ENCODE data around the gene SGCE. TPM values are rescaled to one million over a fixed set of nuclear protein-coding genes. Genes with fewer than 3 reads are reported as not detected.

SGCE gene
- total and polyA plus RNA-seq, 4 donors: 42.2 to 105 (median 78.4) TPM

- 98% methylated on average over 18 of the region's 18 CpGs for WGBS, 2 donors
- H3K4me3 ChIP-seq (ENCODE audit: low read length in 2 of 2): no peak overlapping the region
- H3K27ac ChIP-seq (ENCODE audit: low read depth in 1 of 2, low read length in 2 of 2): no peak overlapping the region
- no peaks in the 10 kb centered on the region for H3K9me3 ChIP-seq (ENCODE audit: control insufficient read depth, low read length)
- no peaks in the 10 kb centered on the region for H3K4me1 ChIP-seq (ENCODE audit: control insufficient read depth in 1 of 2, insufficient read depth in 2 of 2, low read length in 2 of 2)
- DNase-seq: no peak
- no peak for ATAC-seq (ENCODE audit: low FRiP score)
- no peaks in the 10 kb centered on the region for H3K36me3 ChIP-seq (ENCODE audit: control insufficient read depth in 1 of 2, insufficient read depth in 2 of 2, low read length in 1 of 2)
- intact Hi-C loops (cut with DNase I): no loop called here
- no peaks in the 10 kb centered on the region for H3K27me3 ChIP-seq (ENCODE audit: control insufficient read depth in 1 of 2, insufficient read depth in 2 of 2, low read length in 1 of 2)
Observed at GRCh38 chr7:94665426-94665825, 9.5 kb upstream of the SGCE start.

GRCh38 chr7:94664023-94664422, 8.1 kb upstream of the SGCE start:
- no peak overlapping the region for H3K4me3 ChIP-seq (ENCODE audit: low read length in 2 of 2)
- no peak for ATAC-seq (ENCODE audit: low FRiP score)
- H3K4me1 ChIP-seq (ENCODE audit: control insufficient read depth in 1 of 2, insufficient read depth in 2 of 2, low read length in 2 of 2): no peaks in the 10 kb centered on the region
- no peak for DNase-seq
- H3K27me3 ChIP-seq (ENCODE audit: control insufficient read depth in 1 of 2, insufficient read depth in 2 of 2, low read length in 1 of 2): no peaks in the 10 kb centered on the region
- intact Hi-C loops (cut with DNase I): no loop called here
- H3K9me3 ChIP-seq (ENCODE audit: control insufficient read depth, low read length): no peaks in the 10 kb centered on the region
- no peaks in the 10 kb centered on the region for H3K36me3 ChIP-seq (ENCODE audit: control insufficient read depth in 1 of 2, insufficient read depth in 2 of 2, low read length in 1 of 2)
- no peak overlapping the region for H3K27ac ChIP-seq (ENCODE audit: low read depth in 1 of 2, low read length in 2 of 2)
- WGBS, 2 donors: 98% methylated on average over 23 of the region's 23 CpGs

- Histone ChIP-seq H3K36me3 (ENCODE audit: control insufficient read depth in 1 of 2, insufficient read depth in 2 of 2, low read length in 1 of 2) (no peaks in the 10 kb centered on the region), H3K9me3 (ENCODE audit: control insufficient read depth, low read length) (no peaks in the 10 kb centered on the region), H3K4me3 (ENCODE audit: low read length in 2 of 2) (no peak overlapping the region), H3K4me1 (ENCODE audit: control insufficient read depth in 1 of 2, insufficient read depth in 2 of 2, low read length in 2 of 2) (no peaks in the 10 kb centered on the region), H3K27ac (ENCODE audit: low read depth in 1 of 2, low read length in 2 of 2) (no peak overlapping the region), H3K27me3 (ENCODE audit: control insufficient read depth in 1 of 2, insufficient read depth in 2 of 2, low read length in 1 of 2) (no peaks in the 10 kb centered on the region)
- 71 to 81% methylated on average over 1 of the region's 1 CpG for WGBS, 2 donors
- intact Hi-C loops (cut with DNase I): no loop called here
- no peak for ATAC-seq (ENCODE audit: low FRiP score)
- DNase-seq: no peak
Observed at GRCh38 chr7:94662548-94662947, 6.6 kb upstream of the SGCE start.

GRCh38 chr7:94660006-94660405, 4.1 kb upstream of the SGCE start:
- no peaks in the 10 kb centered on the region for H3K9me3 ChIP-seq (ENCODE audit: control insufficient read depth, low read length)
- H3K27me3 ChIP-seq (ENCODE audit: control insufficient read depth in 1 of 2, insufficient read depth in 2 of 2, low read length in 1 of 2): no peaks in the 10 kb centered on the region
- intact Hi-C loops (cut with DNase I): no loop called here
- H3K4me1 ChIP-seq (ENCODE audit: control insufficient read depth in 1 of 2, insufficient read depth in 2 of 2, low read length in 2 of 2): no peaks in the 10 kb centered on the region
- no peak overlapping the region for H3K27ac ChIP-seq (ENCODE audit: low read depth in 1 of 2, low read length in 2 of 2)
- no peaks in the 10 kb centered on the region for H3K36me3 ChIP-seq (ENCODE audit: control insufficient read depth in 1 of 2, insufficient read depth in 2 of 2, low read length in 1 of 2)
- ATAC-seq (ENCODE audit: low FRiP score): no peak
- DNase-seq: no peak
- H3K4me3 ChIP-seq (ENCODE audit: low read length in 2 of 2): no peak overlapping the region

GRCh38 chr7:94658826-94659225, 2.9 kb upstream of the SGCE start:
- H3K9me3 ChIP-seq (ENCODE audit: control insufficient read depth, low read length): no peaks in the 10 kb centered on the region
- WGBS, 2 donors: 14 to 16% methylated on average over 2 of the region's 2 CpGs
- H3K27ac ChIP-seq (ENCODE audit: low read depth in 1 of 2, low read length in 2 of 2): no peak overlapping the region
- no peaks in the 10 kb centered on the region for H3K36me3 ChIP-seq (ENCODE audit: control insufficient read depth in 1 of 2, insufficient read depth in 2 of 2, low read length in 1 of 2)
- no peaks in the 10 kb centered on the region for H3K27me3 ChIP-seq (ENCODE audit: control insufficient read depth in 1 of 2, insufficient read depth in 2 of 2, low read length in 1 of 2)
- no peak overlapping the region for H3K4me3 ChIP-seq (ENCODE audit: low read length in 2 of 2)
- H3K4me1 ChIP-seq (ENCODE audit: control insufficient read depth in 1 of 2, insufficient read depth in 2 of 2, low read length in 2 of 2): no peaks in the 10 kb centered on the region
- intact Hi-C loops (cut with DNase I): loop anchor here (5.0 to 10.0 kb wide), 3 partner anchors 144 to 212 kb away; no protein-coding TSS in a partner anchor
- ATAC-seq (ENCODE audit: low FRiP score) (no peak), DNase-seq (no peak)

- no peaks in the 10 kb centered on the region for H3K27me3 ChIP-seq (ENCODE audit: control insufficient read depth in 1 of 2, insufficient read depth in 2 of 2, low read length in 1 of 2)
- no peaks in the 10 kb centered on the region for H3K4me1 ChIP-seq (ENCODE audit: control insufficient read depth in 1 of 2, insufficient read depth in 2 of 2, low read length in 2 of 2)
- DNase-seq (peak; percentile 95), ATAC-seq (ENCODE audit: low FRiP score) (peak; percentile 92)
- no peaks in the 10 kb centered on the region for H3K36me3 ChIP-seq (ENCODE audit: control insufficient read depth in 1 of 2, insufficient read depth in 2 of 2, low read length in 1 of 2)
- H3K27ac ChIP-seq (ENCODE audit: low read depth in 1 of 2, low read length in 2 of 2): no peak overlapping the region
- 44 to 53% methylated on average over 30 to 38 of the region's 38 CpGs for WGBS, 2 donors
- no peaks in the 10 kb centered on the region for H3K9me3 ChIP-seq (ENCODE audit: control insufficient read depth, low read length)
- H3K4me3 ChIP-seq (ENCODE audit: low read length in 2 of 2): peak overlapping the region; percentile 9 to 10
- intact Hi-C loops (cut with DNase I): loop anchor here (5.0 to 10.0 kb wide), 3 partner anchors 143 to 211 kb away; no protein-coding TSS in a partner anchor
Observed at GRCh38 chr7:94657771-94658693, 2.1 kb upstream of the SGCE start.

- Histone ChIP-seq H3K4me1 (ENCODE audit: control insufficient read depth in 1 of 2, insufficient read depth in 2 of 2, low read length in 2 of 2) (no peaks in the 10 kb centered on the region), H3K9me3 (ENCODE audit: control insufficient read depth, low read length) (no peaks in the 10 kb centered on the region), H3K4me3 (ENCODE audit: low read length in 2 of 2) (peak overlapping the region; percentile 9 to 10), H3K27me3 (ENCODE audit: control insufficient read depth in 1 of 2, insufficient read depth in 2 of 2, low read length in 1 of 2) (no peaks in the 10 kb centered on the region), H3K36me3 (ENCODE audit: control insufficient read depth in 1 of 2, insufficient read depth in 2 of 2, low read length in 1 of 2) (no peaks in the 10 kb centered on the region), H3K27ac (ENCODE audit: low read depth in 1 of 2, low read length in 2 of 2) (no peak overlapping the region)
- DNase-seq (peak in 1 of 2 donors; percentile 38), ATAC-seq (ENCODE audit: low FRiP score) (no peak)
- WGBS, 2 donors: 52 to 59% methylated on average over 36 of the region's 36 CpGs
- intact Hi-C loops (cut with DNase I): loop anchor here (5.0 to 10.0 kb wide), 3 partner anchors 142 to 210 kb away; no protein-coding TSS in a partner anchor
Observed at GRCh38 chr7:94656925-94657731, 1.2 kb upstream of the SGCE start.

GRCh38 chr7:94656658-94656924, 658 bp upstream of the SGCE start:
- 52 to 56% methylated on average over 10 of the region's 10 CpGs for whole genome bisulfite sequencing, 2 donors
- intact Hi-C loops (cut with DNase I): loop anchor here (5.0 to 10.0 kb wide), 3 partner anchors 142 to 209 kb away; no protein-coding TSS in a partner anchor
- Histone ChIP-seq H3K27me3 (ENCODE audit: control insufficient read depth in 1 of 2, insufficient read depth in 2 of 2, low read length in 1 of 2) (no peaks in the 10 kb centered on the region), H3K4me1 (ENCODE audit: control insufficient read depth in 1 of 2, insufficient read depth in 2 of 2, low read length in 2 of 2) (no peaks in the 10 kb centered on the region), H3K27ac (ENCODE audit: low read depth in 1 of 2, low read length in 2 of 2) (no peak overlapping the region), H3K9me3 (ENCODE audit: control insufficient read depth, low read length) (no peaks in the 10 kb centered on the region), H3K4me3 (ENCODE audit: low read length in 2 of 2) (no peak overlapping the region), H3K36me3 (ENCODE audit: control insufficient read depth in 1 of 2, insufficient read depth in 2 of 2, low read length in 1 of 2) (no peaks in the 10 kb centered on the region)
- ATAC-seq (ENCODE audit: low FRiP score): no peak
- DNase-seq: no peak
